Kidney epithelial cell (primary cell): ENCODE measurements around the gene SEPTIN11. TPM values are rescaled to one million over a fixed set of nuclear protein-coding genes. Genes with fewer than 3 reads are reported as not detected.

Experiments
- DNase-seq: peaks from one replicate; pipeline ENCODE4 v3.0.0-alpha.2; 2010; ENCODE audit warnings: low read depth
- H3K27me3 ChIP-seq: 2 replicates; pipeline ENCODE4 v1.6.0; 2011; ENCODE audit warnings: low read length; ENCODE audit not compliant: control insufficient read depth, insufficient read depth
- H3K36me3 ChIP-seq: 2 replicates; pipeline ENCODE4 v1.5.1; 2011; ENCODE audit warnings: low read length; ENCODE audit not compliant: control insufficient read depth, insufficient read depth
- H3K4me3 ChIP-seq: 2 replicates; pipeline ENCODE4 v1.5.1; 2011; ENCODE audit warnings: low read depth, mild to moderate bottlenecking, control low read depth, low read length
- total RNA-seq: library from RNA; depleted of rRNA; stranded (reverse); fragments of >200 nt; gene quantifications from 2 replicates; pipeline ENCODE4 v1.2.3, GENCODE V29; 2015
- TF ChIP-seq, protein P1 (sequence below): IDR thresholded peaks from 2 replicates; pipeline ENCODE4 v1.5.1; 2011; ENCODE audit warnings: mild to moderate bottlenecking, moderate library complexity, low read length, control low read depth, inconsistent platforms; ENCODE audit not compliant: insufficient read depth, poor library complexity, severe bottlenecking

Gene SEPTIN11
- total RNA-seq, 1 donor from 2014 or later = 135 TPM

GRCh38 chr4:76990288-76991080 lies 40.9 kb downstream of the SEPTIN11 start:
- Histone ChIP-seq H3K4me3 (no peak overlapping the region), H3K36me3 (no peaks in the 10 kb centered on the region), H3K27me3 (no peaks in the 10 kb centered on the region)
- TF ChIP-seq, protein P1, sequence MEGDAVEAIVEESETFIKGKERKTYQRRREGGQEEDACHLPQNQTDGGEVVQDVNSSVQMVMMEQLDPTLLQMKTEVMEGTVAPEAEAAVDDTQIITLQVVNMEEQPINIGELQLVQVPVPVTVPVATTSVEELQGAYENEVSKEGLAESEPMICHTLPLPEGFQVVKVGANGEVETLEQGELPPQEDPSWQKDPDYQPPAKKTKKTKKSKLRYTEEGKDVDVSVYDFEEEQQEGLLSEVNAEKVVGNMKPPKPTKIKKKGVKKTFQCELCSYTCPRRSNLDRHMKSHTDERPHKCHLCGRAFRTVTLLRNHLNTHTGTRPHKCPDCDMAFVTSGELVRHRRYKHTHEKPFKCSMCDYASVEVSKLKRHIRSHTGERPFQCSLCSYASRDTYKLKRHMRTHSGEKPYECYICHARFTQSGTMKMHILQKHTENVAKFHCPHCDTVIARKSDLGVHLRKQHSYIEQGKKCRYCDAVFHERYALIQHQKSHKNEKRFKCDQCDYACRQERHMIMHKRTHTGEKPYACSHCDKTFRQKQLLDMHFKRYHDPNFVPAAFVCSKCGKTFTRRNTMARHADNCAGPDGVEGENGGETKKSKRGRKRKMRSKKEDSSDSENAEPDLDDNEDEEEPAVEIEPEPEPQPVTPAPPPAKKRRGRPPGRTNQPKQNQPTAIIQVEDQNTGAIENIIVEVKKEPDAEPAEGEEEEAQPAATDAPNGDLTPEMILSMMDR = no peak
- DNase-seq = no peak

DNA sequence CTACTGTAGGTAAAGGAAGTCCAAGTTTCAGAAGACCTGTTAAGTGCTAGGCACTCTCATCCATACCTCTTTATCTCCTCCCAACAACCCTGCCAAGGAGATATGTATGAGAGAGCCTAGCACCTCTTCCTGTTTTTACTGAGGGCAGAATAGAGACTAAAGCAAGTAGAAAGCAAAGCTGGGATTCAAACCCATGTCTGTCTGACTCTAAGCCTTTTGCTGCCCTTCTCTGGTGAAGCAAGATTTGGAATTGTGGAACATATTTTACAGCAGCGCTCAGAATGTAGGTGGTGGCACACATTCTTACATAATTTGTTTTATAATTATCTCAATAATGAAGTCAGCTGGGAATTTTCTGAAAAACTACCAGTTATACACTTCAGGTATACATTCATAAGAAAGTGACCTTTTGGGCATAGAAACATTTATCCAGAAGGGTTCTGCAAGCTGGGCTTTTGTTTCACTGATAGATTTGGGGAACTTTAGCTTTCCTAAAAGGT lies 41.7 kb downstream of the SEPTIN11 start:
- TF ChIP-seq, protein P1 = no peak
- no peak overlapping the region for H3K4me3 ChIP-seq
- H3K27me3 ChIP-seq = no peaks in the 10 kb centered on the region

GRCh38 chr4:76993787-76994641 lies 44.5 kb downstream of the SEPTIN11 start:
- no peak for DNase-seq
- Histone ChIP-seq H3K27me3 (no peaks in the 10 kb centered on the region), H3K36me3 (peaks cover 2% of the 10 kb centered on the region), H3K4me3 (no peak overlapping the region)
- TF ChIP-seq, protein P1 = no peak

More for the DNA sequence above, 41.7 kb downstream of the SEPTIN11 start:
- DNase-seq = no peak
- no peaks in the 10 kb centered on the region for H3K36me3 ChIP-seq

- Histone ChIP-seq H3K36me3 (peaks cover 2% of the 10 kb centered on the region), H3K4me3 (no peak overlapping the region), H3K27me3 (no peaks in the 10 kb centered on the region)
- DNase-seq = no peak
- TF ChIP-seq, protein P1 = no peak
Observed at GRCh38 chr4:76995776-76996175, 46.2 kb downstream of the SEPTIN11 start.

DNA sequence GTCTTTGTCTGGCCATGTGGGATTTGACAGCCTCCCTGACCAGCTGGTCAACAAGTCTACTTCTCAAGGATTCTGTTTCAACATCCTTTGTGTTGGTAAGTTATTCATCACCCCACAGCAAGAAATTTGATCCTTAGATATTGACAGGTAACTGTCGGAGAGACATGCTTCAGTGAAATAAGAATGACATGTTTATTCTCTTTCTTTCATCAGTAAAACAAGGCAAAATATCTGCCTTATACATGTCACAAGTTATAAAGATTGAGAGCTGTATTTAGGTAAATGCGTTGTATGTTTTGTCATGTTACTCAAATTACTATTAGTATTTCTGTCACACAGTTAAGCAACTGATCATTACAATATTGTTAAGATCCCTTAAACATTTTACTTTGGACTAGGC lies 46.9 kb downstream of the SEPTIN11 start:
- H3K36me3 ChIP-seq = peaks cover 2% of the 10 kb centered on the region
- H3K4me3 ChIP-seq = no peak overlapping the region
- H3K27me3 ChIP-seq = no peaks in the 10 kb centered on the region

More for the DNA sequence above, 46.9 kb downstream of the SEPTIN11 start:
- TF ChIP-seq, protein P1 = no peak
- no peak for DNase-seq
